Measurements from ENCODE around the gene PEX5.
"Not testable (repeated sequence)": the region's sequence is repeated elsewhere in the genome, so short reads cannot be mapped to it uniquely, and the experiment has no call there.

Gene PEX5

DNA sequence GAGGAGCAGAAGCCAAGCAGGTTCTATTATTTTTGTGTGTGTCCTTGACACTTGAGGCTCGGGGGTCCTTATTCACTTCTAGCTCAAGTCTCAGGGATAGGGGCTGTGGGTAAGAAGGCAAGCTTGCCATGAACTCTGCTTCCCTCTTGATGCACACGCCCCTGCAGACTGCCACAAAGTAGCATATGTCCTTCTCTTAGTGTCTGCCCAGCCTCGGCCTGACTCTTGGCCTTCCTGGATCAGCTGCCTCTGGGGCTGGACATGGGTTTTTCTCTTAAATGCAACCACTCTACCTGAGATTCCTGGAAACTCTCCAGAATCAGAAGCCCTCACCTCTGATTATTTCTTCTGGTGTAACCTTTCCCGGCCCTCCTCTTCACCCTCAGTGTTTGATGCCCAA lies 28.2 kb upstream of the PEX5 start:
- no peak for DNase-seq

DNA sequence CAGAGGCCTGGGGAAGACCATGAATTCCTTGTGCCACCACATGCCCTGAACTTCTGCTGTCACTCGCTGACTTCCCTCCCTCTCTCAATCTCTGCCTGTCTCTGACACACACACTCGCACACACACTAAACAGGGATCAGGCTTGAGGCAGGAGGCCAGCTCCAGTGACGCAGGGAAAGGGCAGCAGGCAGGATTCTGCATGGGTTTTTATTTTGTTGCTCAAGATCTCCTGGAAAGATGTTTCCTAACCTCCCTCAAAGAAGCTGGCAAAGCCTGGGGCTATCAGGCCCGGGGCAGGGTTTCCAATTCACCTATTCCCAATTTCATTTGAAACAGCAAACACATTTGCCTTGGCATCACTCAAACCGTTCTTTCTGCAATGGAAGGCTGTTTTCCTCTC lies 27.7 kb upstream of the PEX5 start:
- DNase-seq = no peak

DNA sequence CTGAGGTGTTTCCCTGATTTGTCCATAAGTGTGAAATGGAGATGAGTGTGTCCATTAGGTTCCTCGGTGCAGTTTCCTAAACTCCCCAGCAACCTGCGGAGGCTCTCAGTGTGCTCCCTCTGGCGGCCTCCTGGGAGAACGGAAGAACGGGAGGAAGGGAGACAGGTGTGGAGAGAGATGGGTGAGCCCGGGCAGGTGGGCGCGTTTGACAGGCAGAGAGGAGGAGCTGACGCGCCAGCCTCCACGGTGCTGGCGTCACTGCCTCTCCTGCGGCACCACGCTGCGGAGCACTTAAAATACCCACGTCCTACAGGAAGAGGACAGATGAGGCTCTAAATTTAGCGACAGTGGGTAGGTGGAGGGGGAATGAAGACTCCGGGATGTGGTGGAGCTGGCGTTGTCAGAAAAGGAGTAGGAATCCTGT lies 26.8 kb upstream of the PEX5 start:
- DNase-seq = no peak

DNA sequence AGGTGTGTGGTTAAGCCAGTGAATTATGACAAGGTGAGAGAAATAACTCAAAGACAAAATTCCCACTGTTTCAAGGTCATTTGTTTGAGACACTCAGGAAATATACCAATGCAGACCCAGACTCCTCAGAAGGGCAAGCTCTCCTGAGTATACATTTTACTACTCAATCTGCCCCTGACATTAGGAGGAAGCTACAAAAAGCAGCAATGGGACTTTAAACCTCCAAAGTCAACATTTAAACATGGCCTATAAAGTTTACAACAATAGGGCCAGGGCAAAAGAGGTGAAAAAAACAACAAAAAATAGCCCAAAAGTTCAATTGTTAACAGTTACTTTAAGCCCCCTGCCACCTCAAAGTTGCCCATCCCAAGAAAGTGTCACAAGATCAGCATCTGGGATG lies 19.5 kb upstream of the PEX5 start:
- DNase-seq = no peak

DNA sequence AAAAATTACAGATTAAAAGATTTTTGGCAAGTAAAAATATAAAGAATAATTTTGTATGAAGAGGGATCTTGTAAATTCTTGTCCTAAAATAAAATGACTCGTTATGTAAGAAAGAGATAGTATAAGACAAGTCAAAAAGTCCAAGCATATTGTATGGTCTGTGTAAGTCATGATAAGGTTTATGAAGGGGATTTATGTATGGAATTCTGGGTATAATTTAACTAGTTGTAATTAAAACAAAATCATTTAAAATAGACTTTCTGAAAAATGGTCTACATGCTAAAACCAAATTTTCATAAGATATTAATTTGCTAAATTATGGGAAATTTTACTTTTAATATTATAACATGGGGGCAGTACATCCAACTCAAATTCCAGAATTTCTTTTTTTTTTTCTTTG lies 17.6 kb upstream of the PEX5 start:
- DNase-seq = no peak

DNA sequence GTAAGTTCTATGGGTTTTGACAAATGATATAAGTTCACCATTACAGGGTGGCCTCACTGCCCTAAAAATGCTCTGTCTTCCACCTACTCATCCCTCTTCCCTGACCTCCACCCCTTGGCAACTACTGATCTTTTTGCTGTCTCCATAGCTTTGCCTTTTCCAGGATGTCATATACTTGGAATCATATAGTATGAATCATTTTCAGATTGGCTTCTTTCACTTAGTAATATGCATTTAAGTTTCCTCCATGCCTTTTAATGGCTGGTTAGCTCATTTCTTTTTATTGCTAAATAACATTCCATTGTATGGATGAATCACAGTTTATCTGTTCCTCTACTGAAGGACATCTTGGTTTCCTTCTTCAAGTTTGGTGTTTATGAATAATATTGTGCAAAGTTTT lies 14.0 kb upstream of the PEX5 start:
- no peak for DNase-seq

DNA sequence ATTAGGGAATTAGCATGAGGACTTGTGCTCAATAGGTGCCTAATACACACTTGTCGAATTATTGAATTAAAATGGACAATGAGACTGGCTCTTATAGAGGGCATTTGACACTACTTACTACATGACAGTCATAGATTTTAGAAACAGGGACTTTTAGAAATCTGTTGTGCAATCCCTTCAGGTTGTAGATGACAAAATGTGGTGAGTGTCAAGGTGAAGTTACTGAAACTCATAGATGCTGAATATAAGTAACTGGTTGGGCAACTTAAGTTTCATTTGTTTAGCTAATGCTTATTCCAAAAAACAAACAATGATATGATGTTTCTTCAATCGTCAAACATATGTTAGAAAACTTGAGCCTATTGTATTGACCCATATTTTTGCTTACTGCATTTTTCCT lies 12.9 kb upstream of the PEX5 start:
- no peak for DNase-seq

DNA sequence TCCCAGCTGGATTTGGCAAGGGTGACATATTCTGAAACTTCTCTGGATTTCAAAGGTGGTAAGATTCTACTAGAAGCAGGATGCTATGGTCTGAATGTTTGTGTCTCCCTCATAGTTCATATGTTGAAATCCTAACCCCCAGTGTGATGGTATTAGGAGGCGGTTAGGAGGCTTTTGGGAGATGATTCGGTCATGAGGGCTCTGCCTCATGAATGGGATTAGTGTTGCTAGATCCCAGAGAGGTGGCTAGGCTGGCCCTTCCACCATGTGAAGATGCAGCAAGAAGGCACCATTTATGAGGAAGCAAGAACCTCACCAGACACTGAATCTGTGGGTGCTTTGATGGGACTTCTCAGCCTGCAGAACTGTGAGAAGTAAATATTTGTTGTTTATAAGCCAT lies 11.0 kb upstream of the PEX5 start:
- no peak for DNase-seq

DNA sequence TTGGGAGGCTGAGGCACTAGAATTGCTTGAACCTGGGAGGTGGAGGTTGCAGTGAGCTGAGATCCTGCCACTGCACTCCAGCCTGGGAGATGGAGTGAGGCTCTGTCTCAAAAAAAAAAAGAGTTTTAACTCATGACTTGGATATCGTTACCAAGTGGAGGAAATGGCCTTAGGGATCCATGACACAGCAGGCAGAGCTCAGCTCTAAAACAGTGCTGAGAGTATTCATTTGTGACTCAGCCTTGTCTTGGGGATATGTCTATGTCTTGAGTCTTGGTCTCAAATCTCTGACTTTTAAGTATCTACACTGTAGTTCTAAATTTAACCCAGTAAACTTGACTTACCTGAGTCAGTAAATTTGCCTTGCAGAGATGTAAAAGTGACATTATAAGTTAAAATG lies 8.8 kb upstream of the PEX5 start:
- no peak for DNase-seq

DNA sequence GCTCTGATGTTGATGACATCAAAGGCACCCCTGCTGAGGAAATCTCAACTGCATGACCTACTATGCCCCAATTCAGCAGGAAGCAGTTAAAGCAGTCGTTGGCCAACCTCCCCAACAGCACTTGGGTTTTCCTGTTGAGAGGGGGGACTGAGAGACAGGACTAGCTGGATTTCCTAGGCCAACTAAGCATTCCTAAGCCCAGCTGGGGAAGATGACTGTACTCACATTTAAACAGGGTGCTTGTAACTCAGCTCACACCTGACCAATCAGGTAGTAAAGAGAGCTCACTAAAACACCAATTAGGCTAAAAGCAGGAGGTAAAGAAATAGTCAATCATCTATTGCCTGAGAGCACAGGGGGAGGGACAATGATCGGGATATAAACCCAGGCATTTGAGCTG lies 3.4 kb upstream of the PEX5 start:
- DNase-seq = not testable (repeated sequence)

DNA sequence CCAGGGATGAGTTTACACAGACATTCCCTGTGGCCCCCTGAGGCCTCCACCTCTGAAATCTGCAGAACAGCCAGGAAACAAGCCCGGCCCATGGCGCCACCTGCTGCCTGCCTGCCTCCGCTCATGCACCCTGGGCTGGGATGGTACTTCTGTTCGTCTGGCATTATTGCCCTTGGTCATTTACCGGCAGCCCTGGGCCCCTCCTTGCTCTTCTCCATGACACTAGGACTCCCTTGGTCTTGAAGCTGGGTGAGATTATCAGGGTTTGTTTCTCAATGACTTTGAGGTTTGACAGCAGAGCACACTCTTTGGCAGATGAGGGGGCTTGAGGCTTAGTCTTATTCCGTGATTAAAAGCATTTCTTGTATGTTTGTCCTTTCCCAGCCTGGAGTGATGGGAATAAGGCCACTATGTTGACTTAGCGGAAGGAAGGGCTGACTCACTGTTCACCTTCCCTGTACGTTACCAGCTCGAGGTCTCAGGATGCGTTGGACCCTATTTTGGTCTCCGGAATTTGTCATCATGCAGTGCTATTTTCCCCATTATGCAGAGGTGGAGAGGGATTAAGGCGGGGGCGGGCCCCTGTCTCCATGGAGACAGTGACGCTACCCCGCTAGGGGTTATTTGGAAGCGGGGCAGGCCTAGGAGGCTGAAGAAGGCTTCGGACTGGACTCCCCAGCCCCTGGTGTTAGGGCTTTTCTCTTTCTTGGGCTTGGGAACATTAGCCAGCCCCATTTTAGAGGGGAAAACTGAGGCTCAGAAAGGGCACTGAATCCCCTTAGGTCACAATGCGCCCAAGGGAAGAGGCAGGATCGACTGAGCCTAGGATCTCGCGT lies 706 bp upstream of the PEX5 start:
- peak; percentile 59 for DNase-seq

DNA sequence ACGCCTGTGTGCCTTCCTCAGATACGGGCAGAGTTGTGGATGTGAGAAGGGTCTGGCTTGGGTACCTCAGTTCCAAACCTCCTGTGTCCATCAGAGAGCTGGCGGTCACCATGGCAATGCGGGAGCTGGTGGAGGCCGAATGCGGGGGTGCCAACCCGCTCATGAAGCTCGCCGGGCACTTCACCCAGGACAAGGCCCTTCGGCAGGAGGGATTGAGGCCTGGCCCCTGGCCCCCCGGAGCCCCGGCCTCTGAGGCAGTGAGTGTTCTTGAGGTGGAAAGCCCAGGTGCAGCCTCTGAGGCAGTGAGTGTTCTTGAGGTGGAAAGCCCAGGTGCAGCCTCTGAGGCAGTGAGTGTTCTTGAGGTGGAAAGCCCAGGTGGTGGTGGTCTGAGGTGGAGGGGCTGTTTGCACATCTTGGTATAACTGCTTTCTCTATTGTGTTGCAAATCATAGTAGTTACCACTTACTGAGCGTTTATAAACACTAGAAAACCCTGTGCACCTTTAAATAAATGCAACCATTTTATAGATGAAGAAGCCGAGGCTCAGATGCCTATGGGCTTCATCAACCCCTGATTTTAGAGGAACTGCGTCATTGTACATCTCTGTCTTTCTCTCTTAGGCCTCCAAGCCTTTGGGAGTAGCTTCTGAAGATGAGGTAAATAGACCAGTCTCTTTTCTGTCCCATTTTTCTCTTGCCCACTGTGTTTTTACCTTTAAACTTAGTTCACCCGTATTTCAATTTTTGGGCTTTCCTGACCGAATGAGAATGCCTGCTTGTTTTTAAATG lies 976 bp downstream of the PEX5 start:
- DNase-seq = no peak

DNA sequence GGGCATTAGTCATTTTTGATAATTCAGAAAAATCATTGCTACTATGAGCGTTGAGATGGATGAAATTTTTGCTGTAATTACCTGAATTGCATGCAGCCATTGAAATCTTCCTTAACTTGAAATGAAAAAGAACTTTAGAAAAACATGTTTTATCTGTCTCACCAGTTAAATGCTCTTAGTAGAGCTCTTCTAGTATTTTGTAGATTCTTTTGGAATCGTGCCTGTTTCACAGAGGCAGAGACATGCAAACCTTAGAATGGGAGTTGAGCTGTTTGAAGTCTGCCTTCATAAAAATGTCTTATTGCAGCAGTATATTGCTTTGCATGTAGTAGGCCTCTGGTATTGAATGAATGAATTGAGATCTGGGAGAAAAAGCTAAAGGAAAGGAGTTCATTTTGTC lies 4.2 kb downstream of the PEX5 start:
- DNase-seq = no peak

DNA sequence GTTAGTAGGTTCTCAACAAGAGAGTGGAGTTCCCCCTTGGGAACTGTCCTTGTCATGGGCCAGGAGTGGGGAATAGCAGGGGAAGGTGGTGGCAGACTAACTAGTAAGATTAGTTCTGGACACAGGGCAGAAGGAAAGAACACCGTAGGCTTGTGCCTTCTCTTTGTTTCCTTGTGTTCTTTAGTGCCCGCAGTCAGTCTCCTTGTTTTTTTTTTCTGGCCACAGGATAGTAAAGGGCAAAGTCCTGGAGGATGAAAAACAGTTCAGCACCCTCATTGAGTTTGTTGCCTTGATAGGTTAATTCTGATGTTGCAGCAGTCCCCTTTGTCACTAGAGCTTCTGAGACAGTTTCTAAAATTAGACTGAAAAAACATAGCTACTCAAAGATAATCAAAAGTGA lies 8.4 kb downstream of the PEX5 start:
- DNase-seq = no peak

DNA sequence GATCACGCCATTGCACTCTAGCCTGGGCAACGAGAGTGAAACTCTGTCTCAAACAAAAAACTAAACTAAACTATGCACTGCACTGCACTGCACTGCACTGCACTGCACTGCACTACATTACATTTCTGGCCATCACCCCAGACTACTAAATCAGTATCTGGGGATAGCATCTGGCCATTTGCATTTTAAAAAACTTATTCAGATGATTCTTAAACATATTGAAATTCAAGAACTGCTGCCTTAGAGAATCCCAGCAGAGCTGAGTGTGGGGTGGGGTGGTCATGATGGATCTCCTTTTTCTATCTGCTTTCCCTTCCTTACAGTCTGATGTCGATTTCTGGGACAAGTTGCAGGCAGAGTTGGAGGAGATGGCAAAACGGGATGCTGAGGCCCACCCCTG lies 13.6 kb downstream of the PEX5 start:
- no peak for DNase-seq

DNA sequence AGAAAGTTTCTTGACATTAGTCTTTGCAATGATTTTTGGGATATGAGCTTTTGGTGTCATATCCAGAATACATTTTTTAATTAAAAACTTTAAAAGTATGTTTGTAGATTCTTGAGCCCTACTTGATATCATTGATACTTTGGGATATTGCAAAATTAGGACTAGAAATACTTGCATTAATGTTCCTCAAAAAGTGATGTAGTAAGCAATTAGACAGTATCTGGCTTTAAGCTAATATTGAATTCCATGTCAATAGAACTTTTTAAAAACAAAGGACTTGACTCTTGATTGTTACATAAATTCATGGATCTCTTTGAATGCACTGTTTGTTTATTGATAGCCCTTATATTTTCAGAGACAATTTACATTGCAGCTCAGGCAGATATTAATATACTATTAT lies 15.6 kb downstream of the PEX5 start:
- no peak for DNase-seq

DNA sequence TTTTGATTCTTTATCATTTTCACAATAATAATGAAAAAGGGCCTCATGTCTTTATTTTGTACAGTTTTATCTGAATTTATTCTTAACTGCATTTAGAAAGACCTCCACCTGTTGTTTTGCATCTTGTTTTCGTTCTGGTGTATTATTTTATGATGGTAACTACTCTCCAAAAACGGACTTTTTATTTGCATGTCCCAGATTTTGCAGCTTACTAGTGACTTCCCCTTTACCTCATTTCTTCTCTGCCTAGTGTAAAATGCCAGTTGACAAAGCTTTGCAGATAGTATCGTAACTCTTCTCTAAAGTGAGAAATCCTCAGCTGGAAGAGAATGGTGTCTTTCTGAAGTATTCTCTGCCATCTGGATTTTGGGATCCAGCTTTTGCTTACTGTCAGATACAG lies 17.2 kb downstream of the PEX5 start:
- no peak for DNase-seq

DNA sequence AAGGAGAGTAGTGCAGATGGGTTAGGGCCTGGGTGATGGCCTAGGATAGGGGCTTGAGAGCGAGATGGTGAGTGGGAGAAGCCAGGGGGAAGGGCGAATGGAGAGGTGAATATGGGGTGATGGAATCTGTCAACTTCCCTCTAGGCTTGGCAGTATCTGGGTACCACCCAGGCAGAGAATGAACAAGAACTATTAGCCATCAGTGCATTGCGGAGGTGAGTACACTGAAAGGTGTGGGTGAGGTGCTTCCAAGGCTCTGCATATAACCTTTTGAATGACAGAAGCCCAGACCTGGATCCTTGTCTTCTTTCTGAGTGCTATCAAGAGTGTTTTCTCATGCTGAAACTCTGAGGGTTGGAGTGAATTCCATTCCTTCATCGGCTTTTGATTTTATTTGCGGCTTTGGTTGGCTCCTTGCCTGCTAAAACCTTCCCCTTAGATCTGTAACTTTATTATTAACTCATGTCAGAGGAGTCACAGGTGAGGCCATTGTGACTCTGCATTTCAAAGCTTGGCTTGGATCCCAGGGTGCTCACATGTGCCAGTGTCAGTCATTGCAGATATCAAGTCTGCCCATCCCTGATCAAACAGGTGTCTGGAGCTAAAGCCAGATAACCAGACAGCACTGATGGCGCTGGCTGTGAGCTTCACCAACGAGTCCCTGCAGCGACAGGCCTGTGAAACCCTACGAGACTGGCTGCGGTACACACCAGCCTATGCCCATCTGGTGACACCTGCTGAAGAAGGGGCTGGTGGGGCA lies 18.6 kb downstream of the PEX5 start:
- DNase-seq = no peak

DNA sequence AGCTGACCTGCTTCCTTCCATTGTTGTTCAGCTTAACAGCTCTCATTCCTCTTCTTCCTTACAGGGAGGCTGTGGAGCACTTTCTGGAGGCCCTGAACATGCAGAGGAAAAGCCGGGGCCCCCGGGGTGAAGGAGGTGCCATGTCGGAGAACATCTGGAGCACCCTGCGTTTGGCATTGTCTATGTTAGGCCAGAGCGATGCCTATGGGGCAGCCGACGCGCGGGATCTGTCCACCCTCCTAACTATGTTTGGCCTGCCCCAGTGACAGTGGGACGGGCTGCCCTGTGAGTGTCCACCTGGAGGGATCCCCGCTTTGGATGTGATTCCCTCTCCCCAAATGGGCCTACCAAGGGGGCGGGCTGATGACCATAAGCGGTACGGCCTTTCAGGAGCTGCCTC lies 20.5 kb downstream of the PEX5 start:
- no peak for DNase-seq

DNA sequence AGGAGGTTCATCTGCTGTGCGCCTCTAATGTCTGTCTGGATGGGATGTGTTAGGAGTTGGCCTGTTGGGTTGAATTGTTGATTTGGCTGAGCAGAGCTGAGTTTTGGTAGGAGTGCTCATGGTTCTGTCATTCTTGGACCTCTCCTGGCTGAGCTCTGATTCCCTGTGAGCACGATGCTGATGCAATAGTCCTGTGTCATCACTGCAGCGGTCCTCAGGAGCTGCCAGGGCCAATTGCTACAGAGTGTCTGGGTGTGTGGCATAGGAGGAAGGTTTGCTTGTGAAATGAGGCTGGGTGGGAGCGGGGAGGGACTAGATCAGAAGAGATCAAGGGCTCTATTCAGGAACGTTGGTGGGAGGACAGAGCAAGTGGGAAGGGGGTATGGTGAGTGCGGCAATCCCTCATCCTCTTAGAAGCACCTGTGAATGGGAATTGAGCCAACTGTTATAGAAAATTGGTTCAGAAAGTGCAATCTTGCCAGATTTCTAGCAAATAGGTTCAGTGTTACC lies 21.2 kb downstream of the PEX5 start:
- no peak for DNase-seq

DNA sequence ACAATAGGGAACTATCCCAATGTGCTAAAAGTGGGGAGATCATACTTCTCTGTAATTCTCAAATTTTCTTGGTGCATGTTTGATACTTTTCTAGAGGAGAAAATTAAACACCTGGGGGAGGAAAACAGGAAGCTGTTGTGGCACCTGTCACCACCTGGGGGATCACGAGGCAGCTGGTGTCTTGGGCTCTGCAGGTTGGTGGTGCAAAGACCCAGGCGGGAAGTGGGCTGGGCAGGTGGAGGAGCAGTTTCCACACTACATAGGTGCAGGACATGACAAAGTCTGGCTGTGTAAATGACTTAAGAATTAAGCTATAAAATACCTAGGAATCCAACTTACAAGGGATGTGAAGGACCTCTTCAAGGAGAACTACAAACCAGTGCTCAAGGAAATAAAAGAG lies 23.2 kb downstream of the PEX5 start:
- DNase-seq = no peak

DNA sequence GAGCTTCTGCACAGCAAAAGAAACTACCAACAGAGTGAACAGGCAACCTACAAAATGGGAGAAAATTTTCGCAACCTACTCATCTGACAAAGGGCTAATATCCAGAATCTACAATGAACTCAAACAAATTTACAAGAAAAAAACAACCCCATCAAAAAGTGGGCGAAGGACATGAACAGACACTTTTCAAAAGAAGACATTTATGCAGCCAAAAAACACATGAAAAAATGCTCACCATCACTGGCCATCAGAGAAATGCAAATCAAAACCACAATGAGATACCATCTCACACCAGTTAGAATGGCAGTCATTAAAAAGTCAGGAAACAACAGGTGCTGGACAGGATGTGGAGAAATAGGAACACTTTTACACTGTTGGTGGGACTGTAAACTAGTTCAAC lies 24.3 kb downstream of the PEX5 start:
- DNase-seq = not testable (repeated sequence)

DNA sequence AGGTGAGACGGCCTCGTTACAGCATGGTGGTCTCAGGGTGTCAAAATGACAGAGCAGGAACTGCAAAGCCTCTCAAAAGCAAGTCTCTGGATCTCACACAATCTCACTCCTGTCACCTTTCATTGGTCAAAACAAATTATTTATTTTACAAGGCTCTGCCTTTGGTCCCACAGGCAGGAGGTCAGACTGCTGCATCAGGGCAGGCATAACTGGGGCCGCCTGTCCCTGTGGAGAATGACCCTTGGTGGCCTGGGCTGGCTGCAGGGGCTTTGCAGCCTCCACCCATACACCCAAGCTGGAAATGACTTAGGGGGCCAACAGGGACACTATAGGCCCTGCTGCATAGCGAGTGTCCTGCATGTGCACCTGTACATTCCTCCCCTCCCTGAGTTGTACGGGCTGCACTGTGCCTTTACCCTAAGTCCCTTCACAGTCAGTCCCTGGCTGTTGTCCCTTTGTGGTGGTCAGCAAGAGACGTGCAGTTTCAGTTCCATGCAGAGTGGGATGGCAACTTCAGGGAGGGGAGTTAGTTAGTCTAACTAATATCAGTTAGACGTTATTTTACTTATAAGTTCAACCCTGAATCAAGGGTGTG lies 28.1 kb downstream of the PEX5 start:
- DNase-seq = no peak
